Cardiac septum (tissue), 1 donor: Measurements from ENCODE around the gene SPRN. TPM values are rescaled to one million over a fixed set of nuclear protein-coding genes. Genes with fewer than 3 reads are reported as not detected.
A peak's percentile ranks its signal among the peaks of the same experiment; 100 is the strongest.
"Not testable (repeated sequence)": the region's sequence is repeated elsewhere in the genome, so short reads cannot be mapped to it uniquely, and the experiment has no call there.

Experiments used
- DNase-seq: peaks from one replicate; pipeline ENCODE4 v3.0.0-alpha.2; 2020; ENCODE audit warnings: low spot score
- intact Hi-C: fragments of 100-400 bp; cut with DNase I; formaldehyde crosslinking; loops from one replicate; pipeline ENCODE4 v1.14.0; 2022
- total RNA-seq: library from RNA; stranded (reverse); fragmentation: NEBNext Ultra II Directional; extraction: Animal tissue kit (Norgen Biotek cat#: 25700); gene quantifications from one replicate; pipeline ENCODE4 v1.2.1, GENCODE V29; 2021
- donor health status: DM: no; HTN: no; CAD: no.

The SPRN gene
- total RNA-seq, 1 donor from 2014 or later = not detected

GRCh38 chr10:133393401-133394063, 30.9 kb downstream of the SPRN start:
- DNase-seq = peak; percentile 20
- intact Hi-C loops = no loop called here

DNA sequence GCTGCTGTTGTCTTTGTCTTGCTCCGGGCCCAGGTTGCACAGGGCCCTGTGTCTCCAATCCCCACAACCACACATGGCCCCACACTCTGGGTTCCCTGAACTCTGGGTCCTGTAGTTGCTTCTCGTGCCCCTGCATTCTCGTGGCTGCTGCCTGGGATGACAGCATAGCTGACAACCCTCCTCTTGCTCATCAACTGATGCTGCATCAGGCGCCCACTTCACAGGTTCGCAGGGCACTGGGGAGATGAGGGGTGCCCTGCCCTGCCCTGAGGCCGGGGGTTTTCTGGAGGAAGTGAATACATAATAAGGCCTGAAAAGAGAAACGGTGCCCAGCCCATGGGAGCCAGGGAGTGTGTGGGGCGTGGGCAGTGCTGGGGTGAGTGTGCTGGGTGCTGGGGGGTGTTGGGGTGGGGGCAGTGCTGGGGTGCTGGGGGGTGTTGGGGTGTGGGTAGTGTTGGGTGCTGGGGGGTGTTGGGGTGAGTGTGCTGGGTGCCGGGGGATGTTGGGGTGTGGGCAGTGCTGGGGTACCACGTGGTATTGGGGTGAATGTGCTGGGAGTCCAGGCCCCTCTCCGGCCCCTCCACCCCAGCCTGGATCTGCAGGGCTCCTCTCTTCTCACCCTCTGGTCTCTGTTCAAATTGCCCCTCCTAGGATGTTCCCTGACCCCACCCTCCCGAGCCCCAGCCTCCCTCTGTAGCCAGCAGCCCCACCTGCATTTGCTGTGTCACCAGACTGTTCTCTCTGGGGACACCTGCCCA, 32.5 kb downstream of the SPRN start:
- peak; percentile 27 for DNase-seq
- intact Hi-C loops = no loop called here

- DNase-seq = peak; percentile 43
- intact Hi-C loops = no loop called here
Observed at GRCh38 chr10:133391249-133391635, 33.2 kb downstream of the SPRN start.

- no peak for DNase-seq
- intact Hi-C loops = no loop called here
Observed at GRCh38 chr10:133390597-133391248, 33.7 kb downstream of the SPRN start.

DNA sequence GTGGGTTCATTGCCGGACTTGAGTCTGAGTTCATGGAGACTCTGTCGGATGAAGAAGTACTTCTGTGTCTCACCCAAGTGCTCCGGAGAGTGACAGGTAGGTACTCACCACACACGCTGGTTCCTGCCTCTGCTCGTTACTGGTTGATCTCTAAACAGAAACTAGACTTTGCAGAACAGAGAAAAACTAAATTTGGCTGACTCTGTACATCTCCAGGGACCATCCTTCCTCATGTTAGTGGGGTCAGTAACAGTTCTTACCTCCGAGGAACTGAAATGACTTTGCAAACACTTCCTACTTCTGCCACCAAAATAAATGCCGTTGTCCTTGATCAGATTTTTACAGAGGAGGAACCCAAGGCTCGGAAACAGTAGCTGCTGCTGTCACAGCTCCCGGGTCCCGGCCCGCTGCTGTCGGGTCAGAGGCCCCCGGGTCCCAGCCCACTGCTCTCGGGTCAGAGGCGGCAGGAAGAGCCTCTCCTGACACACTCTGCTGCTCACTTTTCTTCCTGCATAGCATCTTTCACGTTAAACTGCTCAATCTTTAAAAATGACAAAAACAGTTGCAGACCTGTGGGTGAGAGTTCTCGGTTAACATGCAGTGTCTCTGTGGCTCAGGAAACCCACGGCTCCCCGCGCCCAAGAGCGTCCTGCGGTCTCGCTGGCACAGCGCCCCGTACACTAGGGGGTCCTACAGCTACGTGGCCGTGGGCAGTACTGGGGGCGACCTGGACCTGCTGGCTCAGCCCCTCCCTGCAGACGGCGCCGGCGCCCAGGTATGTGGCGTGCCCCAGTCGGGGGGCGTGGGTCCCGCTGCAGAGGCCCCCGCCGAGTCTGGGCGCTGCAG, 35.2 kb downstream of the SPRN start:
- DNase-seq = peak; percentile 75
- intact Hi-C loops = no loop called here

DNA sequence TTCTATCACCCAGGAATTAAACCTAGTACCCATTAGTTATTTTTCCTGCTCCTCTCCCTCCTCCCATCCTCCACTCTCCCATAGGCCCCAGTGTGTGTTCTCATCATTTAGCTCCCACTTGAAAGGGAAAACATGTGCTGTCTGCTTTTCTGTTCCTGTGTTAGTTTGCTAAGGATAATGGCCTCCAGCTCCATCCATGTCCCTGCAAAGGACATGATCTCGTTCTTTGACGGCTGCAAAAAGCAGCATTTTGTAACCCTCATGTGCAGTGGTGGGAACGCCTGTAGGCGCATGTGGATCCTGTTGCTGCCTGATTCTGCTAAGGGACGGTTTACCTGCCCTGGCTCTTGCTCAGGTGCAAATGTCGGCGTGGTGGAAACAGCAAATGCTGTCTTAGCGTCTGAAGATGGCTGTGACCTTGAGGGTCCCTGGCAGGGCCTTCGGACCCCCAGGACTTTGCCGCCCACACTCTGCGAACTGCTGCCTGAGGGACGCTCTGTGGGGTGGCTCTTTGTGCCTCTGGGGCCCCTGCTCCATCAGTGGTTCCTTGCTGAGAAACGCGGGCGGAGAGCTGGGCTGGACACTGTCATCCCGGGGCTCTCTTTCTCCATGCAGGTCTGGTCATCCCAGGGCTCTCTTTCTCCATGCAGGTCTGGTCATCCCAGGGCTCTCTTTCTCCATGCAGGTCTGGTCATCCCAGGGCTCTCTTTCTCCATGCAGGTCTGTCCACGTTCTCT, 36.0 kb downstream of the SPRN start:
- DNase-seq = peak; percentile 46
- intact Hi-C loops = no loop called here

GRCh38 chr10:133386951-133387350, 37.5 kb downstream of the SPRN start:
- intact Hi-C loops = not testable (repeated sequence)

DNA sequence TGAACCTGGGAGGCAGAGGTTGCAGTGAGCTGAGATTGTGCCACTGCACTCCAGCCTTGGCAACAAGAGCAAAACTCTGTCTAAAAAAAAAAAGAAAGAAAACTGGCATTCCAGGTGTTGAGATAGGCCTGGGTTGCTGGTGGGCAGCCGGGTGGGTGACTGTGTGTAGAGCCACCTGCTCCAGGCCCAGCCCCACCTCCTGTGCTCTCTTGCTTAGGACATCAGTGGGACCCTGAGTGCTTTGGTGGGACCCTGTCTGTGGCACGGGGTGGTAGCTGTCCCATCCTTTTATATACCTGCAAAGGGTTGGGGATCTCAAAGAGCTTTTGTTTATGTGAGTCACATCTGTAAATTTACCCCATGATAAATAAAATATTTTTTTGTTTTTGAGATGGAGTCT, 39.2 kb downstream of the SPRN start:
- intact Hi-C loops = no loop called here
- no peak for DNase-seq

More at GRCh38 chr10:133386951-133387350, 37.5 kb downstream of the SPRN start:
- peak; percentile 22 for DNase-seq

DNA sequence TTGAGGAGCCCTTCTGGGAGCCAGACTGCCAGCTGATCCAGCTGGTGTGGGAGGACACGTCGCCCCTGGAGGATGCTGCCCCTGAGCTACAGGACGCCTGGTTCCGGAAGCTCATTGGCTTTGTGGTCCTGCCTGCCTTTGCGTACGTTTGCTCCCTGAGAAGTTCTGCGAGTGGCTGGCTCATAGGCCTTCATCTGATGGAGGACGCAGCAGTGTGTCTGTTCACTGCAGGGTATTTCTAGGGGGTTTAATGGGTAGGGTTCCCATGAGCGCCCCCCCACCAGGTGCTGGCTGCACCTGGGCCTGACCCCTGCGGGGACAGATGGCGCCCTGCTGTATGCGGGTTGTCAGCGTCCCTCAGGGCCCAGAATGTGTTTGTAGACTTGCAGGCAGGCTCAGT, 40.4 kb downstream of the SPRN start:
- intact Hi-C loops = no loop called here
- DNase-seq = no peak

- intact Hi-C loops = no loop called here
- no peak for DNase-seq
Observed at GRCh38 chr10:133383551-133383950, 40.9 kb downstream of the SPRN start.

DNA sequence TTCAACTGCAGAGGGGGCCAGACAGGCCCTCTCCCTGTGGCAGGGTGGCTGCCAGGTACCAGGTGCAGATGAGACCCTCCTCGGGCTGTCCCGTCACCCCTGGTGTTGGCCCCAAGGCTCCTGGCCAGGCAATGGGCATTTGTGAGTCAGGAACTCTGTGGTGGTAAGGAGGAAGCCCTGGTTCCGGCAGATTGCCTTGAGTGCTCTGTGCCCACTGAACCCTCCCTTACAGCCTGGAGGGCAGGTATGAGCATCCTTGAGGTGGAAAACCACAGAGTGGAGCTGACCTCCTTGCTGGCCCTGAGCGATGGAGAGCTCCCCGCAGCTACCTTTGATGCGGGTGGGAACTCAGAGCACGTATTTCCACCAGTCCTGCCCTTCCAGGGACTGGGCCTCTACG, 43.4 kb downstream of the SPRN start:
- intact Hi-C loops = no loop called here
- DNase-seq = no peak

GRCh38 chr10:133379801-133380666, 44.4 kb downstream of the SPRN start:
- intact Hi-C loops = no loop called here
- DNase-seq = no peak

DNA sequence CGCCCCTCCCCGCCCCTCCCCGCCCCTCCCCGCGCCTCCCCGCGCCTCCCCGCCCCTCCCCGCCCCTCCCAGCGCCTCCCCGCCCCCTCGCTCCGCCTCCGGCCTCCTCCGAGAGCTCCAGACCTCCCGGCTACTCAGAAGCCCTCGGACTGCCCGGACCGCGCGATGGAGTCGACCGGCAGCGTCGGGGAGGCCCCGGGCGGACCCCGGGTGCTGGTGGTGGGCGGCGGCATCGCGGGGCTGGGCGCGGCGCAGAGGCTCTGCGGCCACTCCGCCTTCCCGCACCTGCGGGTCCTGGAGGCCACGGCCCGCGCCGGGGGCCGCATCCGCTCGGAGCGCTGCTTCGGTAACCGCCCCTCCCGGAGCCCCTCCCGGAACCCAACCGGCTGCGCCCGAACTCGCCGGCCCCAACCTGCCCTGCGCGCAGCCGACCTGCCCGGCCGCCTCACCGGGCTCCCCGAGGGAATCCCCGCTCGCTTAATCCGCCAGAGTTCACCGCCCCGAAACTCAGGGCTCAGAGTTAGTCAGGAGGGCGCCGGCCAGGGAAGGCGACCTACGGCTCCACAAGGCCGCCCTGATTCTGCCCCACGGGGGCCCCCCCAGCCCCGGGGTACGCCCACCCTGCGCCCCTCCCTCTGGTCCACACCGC, 45.1 kb downstream of the SPRN start, which contains the start of gene PAOX:
Gene PAOX, plus strand, starts transcription at position 111 of the 649 bp plus-strand sequence. Its CDS starts 55 bp downstream, at position 166.
- intact Hi-C loops = no loop called here
- DNase-seq = peak; percentile 90

DNA sequence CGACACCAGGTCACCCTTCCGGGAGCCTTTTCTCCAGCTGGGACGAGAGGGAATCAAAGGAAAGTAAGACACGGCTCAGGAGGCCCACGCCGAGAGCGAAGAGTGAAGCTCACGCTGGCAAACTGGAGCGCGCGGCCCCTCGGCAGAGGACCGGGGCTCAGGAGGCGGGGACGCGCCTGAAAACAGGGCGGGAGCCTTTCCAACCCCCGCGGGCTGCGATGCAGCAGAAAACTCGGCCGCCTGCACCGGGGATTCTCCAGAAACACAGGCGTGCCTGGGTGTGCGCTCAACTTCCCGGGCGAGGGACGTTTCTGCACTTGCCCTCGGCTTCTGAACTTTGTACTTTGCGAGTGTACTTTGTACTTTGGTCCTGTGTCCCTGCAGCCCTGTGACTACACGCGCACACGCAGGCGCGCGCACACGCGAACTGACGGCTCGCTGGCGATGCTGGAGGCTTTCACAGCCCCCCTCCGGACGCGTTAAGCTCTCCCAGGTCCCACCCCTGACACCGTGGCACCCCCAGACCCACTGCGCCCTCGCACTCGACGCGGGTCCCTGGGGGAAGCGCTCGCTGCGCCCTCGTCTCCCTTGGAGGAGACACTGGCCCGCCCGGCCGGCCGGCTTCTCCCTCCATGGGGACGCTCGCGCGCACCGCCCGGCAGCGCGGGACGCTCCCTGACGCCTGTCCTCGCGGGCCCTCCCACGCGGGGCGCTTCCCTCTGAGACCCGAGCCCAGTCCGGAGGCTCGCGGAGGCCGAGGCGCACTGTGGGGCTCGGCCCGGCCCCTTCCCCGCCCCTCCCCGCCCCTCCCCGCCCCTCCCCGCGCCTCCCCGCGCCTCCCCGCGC, 46.0 kb downstream of the SPRN start:
- intact Hi-C loops = no loop called here
- peak; percentile 82 for DNase-seq

GRCh38 chr10:133377818-133378250, 46.6 kb downstream of the SPRN start:
- DNase-seq = no peak
- intact Hi-C loops = no loop called here

GRCh38 chr10:133377025-133377817, 47.2 kb downstream of the SPRN start:
- DNase-seq = no peak
- intact Hi-C loops = no loop called here
